HepG2 (cell line): ENCODE measurements around the gene MAP1LC3B. TPM values are rescaled to one million over a fixed set of nuclear protein-coding genes. Genes with fewer than 3 reads are reported as not detected.

Experiments used
- CTCF ChIP-seq: sonication (generic); formaldehyde crosslinking; IDR thresholded peaks from 2 replicates; pipeline ENCODE4 v1.5.0; 2020; ENCODE audit warnings: mild to moderate bottlenecking, missing genetic modification reagents, moderate library complexity
- GATAD2A ChIP-seq: IDR thresholded peaks from 2 replicates; pipeline ENCODE4 v1.6.1; 2016
- HDAC2 ChIP-seq: sonication (generic); formaldehyde crosslinking; IDR thresholded peaks from 2 replicates; pipeline ENCODE4 v1.4.0; 2020; ENCODE audit warnings: missing genetic modification reagents
- ISX ChIP-seq: sonication (generic); formaldehyde crosslinking; conservative IDR thresholded peaks from 2 replicates; pipeline ENCODE4 v1.5.0; 2020; ENCODE audit warnings: missing genetic modification reagents
- MIXL1 ChIP-seq: IDR thresholded peaks from 2 replicates; pipeline ENCODE4 v1.6.1; 2016
- ONECUT2 ChIP-seq: sonication (generic); formaldehyde crosslinking; IDR thresholded peaks from 2 replicates; pipeline ENCODE4 v1.4.0; 2020; ENCODE audit warnings: missing genetic modification reagents
- SALL1 ChIP-seq: sonication (generic); formaldehyde crosslinking; IDR thresholded peaks from 2 replicates; pipeline ENCODE4 v1.8.0; 2022; ENCODE audit warnings: mild to moderate bottlenecking, missing genetic modification reagents
- SATB2 ChIP-seq: sonication (generic); formaldehyde crosslinking; IDR thresholded peaks from 2 replicates; pipeline ENCODE4 v1.5.0; 2020; ENCODE audit warnings: missing genetic modification reagents
- SIX1 ChIP-seq: sonication (generic); formaldehyde crosslinking; IDR thresholded peaks from 2 replicates; pipeline ENCODE4 v1.4.0; 2020; ENCODE audit warnings: missing genetic modification reagents, borderline replicate concordance
- USF2 ChIP-seq, 2 experiments: sonication (generic) in 1 of 2; formaldehyde crosslinking in 1 of 2; IDR thresholded peaks; 2 replicates each; pipeline versions ENCODE4 v1.5.1 to v1.6.1; 2011 to 2020; ENCODE audit warnings: borderline replicate concordance in 1 of 2, low read depth in 1 of 2, low read length in 1 of 2, mild to moderate bottlenecking in 1 of 2, missing genetic modification reagents in 1 of 2, moderate library complexity in 1 of 2
- ZFP36L2 ChIP-seq: sonication (generic); formaldehyde crosslinking; IDR thresholded peaks from 2 replicates; pipeline ENCODE4 v1.4.0; 2020; ENCODE audit warnings: missing genetic modification reagents
- ZNF230 ChIP-seq: sonication (generic); formaldehyde crosslinking; IDR thresholded peaks from 2 replicates; pipeline ENCODE4 v1.4.0; 2020; ENCODE audit warnings: mild to moderate bottlenecking, missing genetic modification reagents
- ZNF383 ChIP-seq: sonication (generic); formaldehyde crosslinking; IDR thresholded peaks from 2 replicates; pipeline ENCODE4 v1.4.0; 2020; ENCODE audit warnings: missing genetic modification reagents, mild to moderate bottlenecking, borderline replicate concordance
- ZNF441 ChIP-seq: sonication (generic); formaldehyde crosslinking; IDR thresholded peaks from 2 replicates; pipeline ENCODE4 v1.7.0; 2021; ENCODE audit warnings: missing genetic modification reagents, borderline replicate concordance
- ZNF768 ChIP-seq: sonication (generic); formaldehyde crosslinking; IDR thresholded peaks from 2 replicates; pipeline ENCODE4 v1.4.0; 2020; ENCODE audit warnings: missing genetic modification reagents
- ZSCAN20 ChIP-seq: sonication (generic); formaldehyde crosslinking; IDR thresholded peaks from 2 replicates; pipeline ENCODE4 v1.4.0; 2020; ENCODE audit warnings: missing genetic modification reagents, mild to moderate bottlenecking, borderline replicate concordance
- polyA plus RNA-seq, 8 experiments: library from polyadenylated mRNA; depleted of rRNA in 3 of 8; stranded (reverse) in 7 of 8; unstranded in 1 of 8; fragments of >200 nt; fragmentation: Illumina TruSeq in 4 of 8; extraction: Trizol in 4 of 8; gene quantifications; 2 replicates each; pipeline versions ENCODE4 v1.2.1 to v1.2.3, GENCODE V29; 2011 to 2016; ENCODE audit warnings: low read depth in 4 of 8, missing spikeins in 1 of 8, mixed read lengths in 1 of 8; ENCODE audit not compliant: insufficient read depth in 1 of 8
- total RNA-seq, 5 experiments: library from RNA; depleted of rRNA; stranded (reverse); fragments of >200 nt; fragmentation: Illumina TruSeq; extraction: Trizol; gene quantifications; 2 replicates each; pipeline ENCODE4 v1.2.3, GENCODE V29; 2016; ENCODE audit warnings: low read depth in 1 of 5
- TF ChIP-seq, protein P1 (sequence below): sonication (generic); formaldehyde crosslinking; conservative IDR thresholded peaks from 2 replicates; pipeline ENCODE4 v1.4.0; 2020; ENCODE audit warnings: missing genetic modification reagents
- TF ChIP-seq, protein P2 (sequence below): IDR thresholded peaks from 2 replicates; pipeline ENCODE4 v1.6.1; 2016; ENCODE audit warnings: low read depth, borderline replicate concordance
- TF ChIP-seq, protein P3 (sequence below): sonication (generic); formaldehyde crosslinking; IDR thresholded peaks from 2 replicates; pipeline ENCODE4 v1.8.1; 2023; ENCODE audit warnings: mild to moderate bottlenecking, moderate library complexity, missing genetic modification reagents

The MAP1LC3B gene
- total and polyA plus RNA-seq, 2 of the 13 experiments (the other 11 are each of a cell fraction or from before 2014, with no cell fraction given) = 15.7 to 37.4 TPM

DNA sequence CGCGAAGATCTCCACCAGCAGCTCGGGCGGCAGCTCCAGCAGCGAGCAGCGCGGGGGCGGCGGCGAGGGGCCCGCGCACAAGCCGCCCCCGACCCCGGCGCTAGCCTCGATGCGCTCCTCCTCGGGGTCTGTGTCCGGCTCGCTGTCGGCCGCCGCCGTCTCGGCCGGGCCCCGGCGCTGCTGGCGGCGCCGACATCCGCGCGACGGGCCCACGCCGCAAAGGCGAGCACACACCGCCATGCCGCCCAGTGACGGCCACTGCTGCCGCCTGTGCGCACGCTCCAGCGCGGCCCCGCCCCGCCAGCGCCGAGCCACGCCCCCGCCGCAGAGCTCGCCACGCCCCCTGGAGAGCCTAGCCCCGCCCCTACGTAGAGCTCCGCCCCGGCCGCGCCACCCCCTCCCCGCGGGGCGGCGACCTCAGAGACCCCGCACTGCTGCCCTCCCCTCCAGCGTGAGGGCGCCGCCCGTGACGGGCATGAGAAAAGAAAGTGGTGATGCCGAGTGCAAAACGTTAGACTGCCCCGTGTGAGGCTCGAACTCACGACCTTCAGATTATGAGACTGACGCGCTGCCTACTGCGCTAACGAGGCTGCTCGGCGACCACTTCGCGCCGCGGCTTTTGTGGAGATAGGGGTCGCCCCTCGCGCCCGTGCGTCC, 8.5 kb upstream of the MAP1LC3B start, which contains the start of gene FBXO31 (continued):
- TF ChIP-seq, protein P1, sequence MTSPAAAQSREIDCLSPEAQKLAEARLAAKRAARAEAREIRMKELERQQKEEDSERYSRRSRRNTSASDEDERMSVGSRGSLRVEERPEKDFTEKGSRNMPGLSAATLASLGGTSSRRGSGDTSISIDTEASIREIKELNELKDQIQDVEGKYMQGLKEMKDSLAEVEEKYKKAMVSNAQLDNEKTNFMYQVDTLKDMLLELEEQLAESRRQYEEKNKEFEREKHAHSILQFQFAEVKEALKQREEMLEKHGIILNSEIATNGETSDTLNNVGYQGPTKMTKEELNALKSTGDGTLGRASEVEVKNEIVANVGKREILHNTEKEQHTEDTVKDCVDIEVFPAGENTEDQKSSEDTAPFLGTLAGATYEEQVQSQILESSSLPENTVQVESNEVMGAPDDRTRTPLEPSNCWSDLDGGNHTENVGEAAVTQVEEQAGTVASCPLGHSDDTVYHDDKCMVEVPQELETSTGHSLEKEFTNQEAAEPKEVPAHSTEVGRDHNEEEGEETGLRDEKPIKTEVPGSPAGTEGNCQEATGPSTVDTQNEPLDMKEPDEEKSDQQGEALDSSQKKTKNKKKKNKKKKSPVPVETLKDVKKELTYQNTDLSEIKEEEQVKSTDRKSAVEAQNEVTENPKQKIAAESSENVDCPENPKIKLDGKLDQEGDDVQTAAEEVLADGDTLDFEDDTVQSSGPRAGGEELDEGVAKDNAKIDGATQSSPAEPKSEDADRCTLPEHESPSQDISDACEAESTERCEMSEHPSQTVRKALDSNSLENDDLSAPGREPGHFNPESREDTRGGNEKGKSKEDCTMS (CRISPR knock-in tag) = no peak
- peak; percentile 94 for TF ChIP-seq GATAD2A
- peak; percentile 78 for TF ChIP-seq CTCF (CRISPR knock-in tag)
- TF ChIP-seq, protein P2, sequence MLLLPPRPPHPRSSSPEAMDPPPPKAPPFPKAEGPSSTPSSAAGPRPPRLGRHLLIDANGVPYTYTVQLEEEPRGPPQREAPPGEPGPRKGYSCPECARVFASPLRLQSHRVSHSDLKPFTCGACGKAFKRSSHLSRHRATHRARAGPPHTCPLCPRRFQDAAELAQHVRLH = peak; percentile 90; the same call in 1 of the 2 replicates
- TF ChIP-seq SALL1 (CRISPR knock-in tag) = peak; percentile 95
- peak; percentile 55 for TF ChIP-seq ZSCAN20 (CRISPR knock-in tag)
- TF ChIP-seq HDAC2 (CRISPR knock-in tag) = peak; percentile 98
- peak; percentile 60 for TF ChIP-seq ONECUT2 (CRISPR knock-in tag)
- TF ChIP-seq ZNF441 (CRISPR knock-in tag) = no peak
- no peak for TF ChIP-seq USF2 (IDR thresholded peaks at IDR 0.05; ENCODE audit: low read depth, low read length)
- no peak for TF ChIP-seq USF2 (CRISPR knock-in tag; IDR thresholded peaks at IDR 0.05; ENCODE audit: borderline replicate concordance)
- peak; percentile 39; the same call in 1 of the 2 replicates for TF ChIP-seq SIX1 (CRISPR knock-in tag)
- 0 out of 2 replicates have a peak, but pooled peaks have one; percentile 80 for TF ChIP-seq ZNF230 (CRISPR knock-in tag)
- peak; percentile 92 for TF ChIP-seq MIXL1
- TF ChIP-seq, protein P3, sequence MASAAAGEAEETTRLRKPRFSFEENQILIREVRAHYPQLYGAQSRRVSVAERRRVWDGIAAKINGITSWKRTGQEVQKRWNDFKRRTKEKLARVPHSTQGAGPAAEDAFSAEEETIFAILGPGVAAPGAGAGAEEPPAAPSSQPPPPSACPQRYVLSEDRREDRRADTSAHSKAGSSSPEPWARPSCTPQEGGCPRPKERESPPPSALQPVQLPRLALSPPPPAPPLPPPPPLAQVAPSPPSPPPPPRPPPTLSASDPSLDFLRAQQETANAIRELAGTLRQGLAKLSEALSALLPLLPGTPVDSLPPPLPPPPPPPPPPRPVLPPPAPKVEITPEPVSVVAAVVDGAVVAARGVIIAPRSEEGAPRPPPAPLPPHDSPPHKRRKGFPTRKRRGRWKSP (CRISPR knock-in tag) = peak; percentile 96
- 0 out of 2 replicates have a peak, but pooled peaks have one; percentile 11 for TF ChIP-seq SATB2 (CRISPR knock-in tag)
- TF ChIP-seq ZNF383 (CRISPR knock-in tag) = no peak
- no peak for TF ChIP-seq ISX (CRISPR knock-in tag)
- peak; percentile 73; the same call in 1 of the 2 replicates for TF ChIP-seq ZFP36L2 (CRISPR knock-in tag)
- no peak; the same call in 1 of the 2 replicates for TF ChIP-seq ZNF768 (CRISPR knock-in tag)
